GM21786 (cell line): Measurements from ENCODE around the gene SMTNL1.
"Not testable (repeated sequence)": the region's sequence is repeated elsewhere in the genome, so short reads cannot be mapped to it uniquely, and the experiment has no call there.

Experiments
- ATAC-seq: cut with Tn5 transposase; IDR thresholded peaks from one replicate; pipeline ENCODE4 v1.9.1; 2021; ENCODE audit not compliant: unreplicated experiment

Gene SMTNL1

GRCh38 chr11:57508341-57509170, 28.8 kb upstream of the SMTNL1 start:
- ATAC-seq: no peak

- ATAC-seq: no peak
Observed at GRCh38 chr11:57511741-57512430, 25.5 kb upstream of the SMTNL1 start.

GRCh38 chr11:57512646-57513451, 24.5 kb upstream of the SMTNL1 start:
- no peak for ATAC-seq

- no peak for ATAC-seq
Observed at GRCh38 chr11:57513452-57513795, 24.0 kb upstream of the SMTNL1 start.

GRCh38 chr11:57513911-57514537, 23.4 kb upstream of the SMTNL1 start:
- peak; percentile 30 for ATAC-seq

GRCh38 chr11:57514538-57515331, 22.7 kb upstream of the SMTNL1 start:
- peak; percentile 41 for ATAC-seq

GRCh38 chr11:57515332-57516060, 21.9 kb upstream of the SMTNL1 start, which contains the start of gene SLC43A1:
Gene SLC43A1, minus strand, starts transcription at chr11:57515702. Its CDS starts 1,591 bp downstream, at chr11:57514111.
- peak; percentile 43 for ATAC-seq

GRCh38 chr11:57516061-57516443, 21.3 kb upstream of the SMTNL1 start:
- no peak for ATAC-seq

GRCh38 chr11:57521116-57521515, 16.3 kb upstream of the SMTNL1 start:
- no peak for ATAC-seq

- ATAC-seq: no peak
Observed at GRCh38 chr11:57523419-57523818, 14.0 kb upstream of the SMTNL1 start.

GRCh38 chr11:57527056-57527631, 10.3 kb upstream of the SMTNL1 start:
- ATAC-seq: no peak

- no peak for ATAC-seq
Observed at GRCh38 chr11:57529012-57529411, 8.4 kb upstream of the SMTNL1 start.

- no peak for ATAC-seq
Observed at GRCh38 chr11:57530215-57530595, 7.2 kb upstream of the SMTNL1 start.

- peak; percentile 99 for ATAC-seq
Observed at GRCh38 chr11:57530596-57531507, 6.5 kb upstream of the SMTNL1 start, which contains the start of gene TIMM10. Gene TIMM10, minus strand, starts transcription at chr11:57530754. Its CDS starts 565 bp downstream, at chr11:57530189.

GRCh38 chr11:57534449-57534848, 2.9 kb upstream of the SMTNL1 start:
- not testable (repeated sequence) for ATAC-seq

- ATAC-seq: no peak
Observed at GRCh38 chr11:57539342-57539741, 1.9 kb downstream of the SMTNL1 start.

GRCh38 chr11:57541169-57541568, 3.8 kb downstream of the SMTNL1 start:
- no peak for ATAC-seq

GRCh38 chr11:57542582-57542981, 5.2 kb downstream of the SMTNL1 start:
- ATAC-seq: no peak
